ENCODE measurements around the gene GABPA.
"Not testable (repeated sequence)": the region's sequence is repeated elsewhere in the genome, so short reads cannot be mapped to it uniquely, and the experiment has no call there.

Gene GABPA

GRCh38 chr21:25734904-25735645 lies at the start of gene GABPA, which contains the start of gene ATP5PF:
Gene GABPA (plus strand): TSS chr21:25734972. CDS start chr21:25741599, 6,627 bp downstream.
Gene ATP5PF (minus strand): TSS chr21:25734904. CDS start chr21:25729794, 5,110 bp downstream.
- H3K4me3 Mint-ChIP-seq = peak within 1 kb of the TSS; percentile 97
- no peaks in the 10 kb centered on the region for H3K9me3 Mint-ChIP-seq
- H3K36me3 Mint-ChIP-seq = peaks cover 12% of the 10 kb centered on the region
- H3K4me1 Mint-ChIP-seq = peaks cover 45% of the 10 kb centered on the region
- H3K27me3 Mint-ChIP-seq = peaks cover 5% of the 10 kb centered on the region
- peak within 1 kb of the TSS; percentile 100 for H3K27ac Mint-ChIP-seq
- peak; percentile 98 for DNase-seq
- CTCF ChIA-PET = interaction anchor here (0.6 to 2.5 kb wide), 4 partner anchors 10 to 127 kb away, joined by 3 to 10 read pairs (median 4); no protein-coding TSS in a partner anchor

DNA sequence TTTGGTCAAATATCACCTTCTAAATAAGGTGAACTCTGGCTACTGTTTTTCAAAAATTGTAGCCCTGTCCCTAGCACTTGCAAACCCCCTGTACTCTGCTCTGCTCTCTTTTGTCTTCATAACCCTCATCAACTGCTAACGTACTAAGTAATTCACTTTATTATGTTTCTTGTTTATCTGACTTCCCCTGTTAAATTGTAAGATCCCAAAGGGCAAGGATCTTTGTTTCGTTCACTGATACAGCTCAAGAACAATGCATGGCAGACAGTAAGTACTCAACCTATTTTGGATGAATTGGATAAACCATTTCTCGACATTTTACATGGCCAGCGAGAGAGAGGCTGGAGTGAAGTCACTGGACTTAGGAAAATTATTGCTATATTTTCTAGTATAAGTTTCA lies 47.0 kb upstream of the GABPA start:
- H3K4me3 Mint-ChIP-seq = no peak overlapping the region
- H3K9me3 Mint-ChIP-seq = no peaks in the 10 kb centered on the region
- no peaks in the 10 kb centered on the region for H3K36me3 Mint-ChIP-seq
- CTCF ChIA-PET = no interaction called here
- H3K4me1 Mint-ChIP-seq = no peaks in the 10 kb centered on the region
- no peak for DNase-seq
- H3K27me3 Mint-ChIP-seq = peaks cover 4% of the 10 kb centered on the region
- no peak overlapping the region for H3K27ac Mint-ChIP-seq

- H3K27me3 Mint-ChIP-seq = peaks cover 4% of the 10 kb centered on the region
- no peak overlapping the region for H3K4me3 Mint-ChIP-seq
- H3K4me1 Mint-ChIP-seq = no peaks in the 10 kb centered on the region
- CTCF ChIA-PET = no interaction called here
- DNase-seq = no peak
- no peak overlapping the region for H3K27ac Mint-ChIP-seq
- H3K9me3 Mint-ChIP-seq = no peaks in the 10 kb centered on the region
- H3K36me3 Mint-ChIP-seq = no peaks in the 10 kb centered on the region
These were observed 46.3 kb upstream of the GABPA start for GRCh38 chr21:25688275-25689155.

GRCh38 chr21:25689226-25689625 lies 45.5 kb upstream of the GABPA start:
- no peaks in the 10 kb centered on the region for H3K4me1 Mint-ChIP-seq
- no peak for DNase-seq
- H3K36me3 Mint-ChIP-seq = no peaks in the 10 kb centered on the region
- no peak overlapping the region for H3K27ac Mint-ChIP-seq
- H3K4me3 Mint-ChIP-seq = no peak overlapping the region
- H3K9me3 Mint-ChIP-seq = no peaks in the 10 kb centered on the region
- H3K27me3 Mint-ChIP-seq = peaks cover 4% of the 10 kb centered on the region
- CTCF ChIA-PET = interaction anchor here (0.7 kb wide), 1 partner anchor 33 kb away, joined by 3 read pairs; no protein-coding TSS in a partner anchor

DNA sequence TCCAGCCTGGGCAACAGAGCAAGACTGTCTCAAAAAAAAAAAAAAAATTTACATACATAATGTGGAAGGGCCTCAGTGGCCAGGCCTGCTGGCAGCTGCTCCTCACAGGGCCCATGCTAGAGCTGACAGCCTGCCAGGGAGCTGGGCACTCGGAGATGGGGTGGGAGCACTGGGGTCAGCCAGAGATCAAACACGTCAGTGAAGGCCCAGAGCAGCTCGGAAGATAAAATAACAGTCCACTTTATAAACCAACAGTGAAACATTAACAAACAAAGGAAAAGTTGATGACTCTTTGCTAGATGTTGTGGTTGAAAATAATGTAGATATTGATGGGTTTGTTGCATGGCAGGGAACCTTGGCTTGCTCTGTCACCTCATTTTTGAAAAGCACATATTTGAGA lies 42.8 kb upstream of the GABPA start:
- H3K4me1 Mint-ChIP-seq = no peaks in the 10 kb centered on the region
- no peak overlapping the region for H3K4me3 Mint-ChIP-seq
- no peak overlapping the region for H3K27ac Mint-ChIP-seq
- H3K27me3 Mint-ChIP-seq = peaks cover 4% of the 10 kb centered on the region
- no peaks in the 10 kb centered on the region for H3K9me3 Mint-ChIP-seq
- CTCF ChIA-PET = interaction anchor here (1.3 kb wide), 1 partner anchor 16 kb away, joined by 3 read pairs; no protein-coding TSS in a partner anchor
- H3K36me3 Mint-ChIP-seq = no peaks in the 10 kb centered on the region
- no peak for DNase-seq

DNA sequence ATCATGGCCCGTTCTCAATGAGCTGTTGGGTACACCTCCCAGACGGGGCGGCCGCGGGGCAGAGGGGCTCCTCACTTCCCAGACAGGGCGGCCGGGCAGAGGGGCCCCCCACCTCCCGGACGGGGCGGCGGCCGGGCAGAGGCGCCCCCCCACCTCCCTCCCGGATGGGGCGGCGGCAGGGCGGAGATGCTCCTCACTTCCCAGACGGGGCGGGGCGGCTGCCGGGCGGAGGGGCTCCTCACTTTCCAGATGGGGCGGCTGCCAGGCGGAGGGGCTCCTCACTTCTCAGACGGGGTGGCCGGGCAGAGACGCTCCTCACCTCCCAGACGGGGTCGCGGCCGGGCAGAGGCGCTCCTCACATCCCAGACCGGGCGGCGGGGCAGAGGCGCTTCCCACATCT lies 39.3 kb upstream of the GABPA start:
- H3K9me3 Mint-ChIP-seq, H3K4me1 Mint-ChIP-seq, H3K27me3 Mint-ChIP-seq, CTCF ChIA-PET, H3K27ac Mint-ChIP-seq, H3K36me3 Mint-ChIP-seq, H3K4me3 Mint-ChIP-seq, DNase-seq: not testable (repeated sequence)

DNA sequence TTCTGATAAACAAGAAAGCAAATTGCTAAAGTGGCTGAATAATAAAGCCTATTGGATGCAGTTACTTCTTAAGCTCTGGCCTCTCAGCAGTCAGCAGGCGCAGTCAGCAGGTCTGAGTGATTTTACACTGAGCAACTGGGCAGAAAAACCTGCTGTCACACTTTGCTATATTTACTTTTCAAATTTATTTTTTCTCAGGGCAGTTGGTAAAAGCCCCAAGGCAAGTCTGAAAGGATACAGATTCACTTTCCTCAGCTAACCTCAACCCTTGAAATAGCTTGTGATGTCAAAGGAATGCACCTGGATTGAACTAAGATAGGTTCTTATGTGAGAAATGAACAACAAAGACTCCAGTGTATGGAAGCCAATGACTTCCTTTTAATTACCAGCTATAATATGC lies 34.0 kb upstream of the GABPA start:
- Mint-ChIP-seq H3K27ac (no peak overlapping the region), H3K27me3 (no peaks in the 10 kb centered on the region), H3K4me3 (no peak overlapping the region), H3K4me1 (no peaks in the 10 kb centered on the region), H3K36me3 (no peaks in the 10 kb centered on the region), H3K9me3 (no peaks in the 10 kb centered on the region)
- DNase-seq = no peak
- CTCF ChIA-PET = interaction anchor here (0.6 kb wide), 1 partner anchor 276 kb away, joined by 3 read pairs; no protein-coding TSS in a partner anchor

DNA sequence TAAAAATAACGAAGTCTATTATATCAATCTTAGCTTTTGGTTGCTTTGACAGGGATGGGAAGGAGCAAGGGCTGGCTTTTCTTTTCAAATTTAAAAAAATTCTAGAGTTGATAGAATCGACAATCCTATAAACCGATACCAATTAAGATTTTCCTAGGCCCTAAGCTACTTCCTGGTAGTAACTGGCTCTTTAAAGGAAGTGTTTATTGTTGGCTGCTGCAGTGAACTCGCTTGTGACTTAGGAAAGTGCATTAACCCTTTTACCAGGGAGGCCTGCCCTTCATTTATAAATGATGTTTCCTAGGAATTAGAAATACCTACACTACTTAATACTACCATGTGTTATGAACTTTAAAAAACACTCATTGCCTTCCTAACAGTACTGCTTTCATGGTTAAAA lies 33.2 kb upstream of the GABPA start:
- H3K4me1 Mint-ChIP-seq = no peaks in the 10 kb centered on the region
- DNase-seq = no peak
- no peaks in the 10 kb centered on the region for H3K36me3 Mint-ChIP-seq
- H3K4me3 Mint-ChIP-seq = no peak overlapping the region
- H3K27ac Mint-ChIP-seq = no peak overlapping the region
- H3K9me3 Mint-ChIP-seq = no peaks in the 10 kb centered on the region
- H3K27me3 Mint-ChIP-seq = no peaks in the 10 kb centered on the region
- CTCF ChIA-PET = no interaction called here

DNA sequence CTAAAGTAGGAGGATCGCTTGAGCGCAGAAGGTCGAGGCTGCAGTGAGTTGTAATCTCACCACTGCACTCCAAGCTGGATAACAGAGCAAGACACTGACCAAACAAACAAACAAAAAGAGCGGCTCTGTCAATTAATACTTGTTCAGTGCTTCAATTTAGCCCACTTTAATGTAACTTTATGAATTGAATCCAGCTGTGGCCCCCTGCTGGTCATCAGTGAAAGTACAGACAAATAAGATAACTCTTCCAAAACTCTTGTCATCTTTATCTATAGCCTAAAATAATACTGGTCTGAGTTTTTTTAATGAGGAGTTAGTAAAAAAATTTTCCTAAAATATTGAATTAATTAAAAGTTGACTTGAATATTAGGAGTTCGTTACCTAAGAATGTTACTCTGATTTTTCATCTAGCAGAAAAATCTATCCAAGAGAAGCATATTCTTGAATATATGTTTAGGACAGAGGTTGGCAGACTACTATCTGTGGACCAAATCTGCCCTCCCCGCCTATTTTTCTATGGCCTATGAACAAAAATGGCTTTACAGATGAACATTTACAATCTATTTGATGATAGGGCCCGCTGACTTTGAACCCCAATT lies 26.2 kb upstream of the GABPA start:
- no peaks in the 10 kb centered on the region for H3K4me1 Mint-ChIP-seq
- DNase-seq = peak; percentile 59
- H3K36me3 Mint-ChIP-seq = no peaks in the 10 kb centered on the region
- H3K27ac Mint-ChIP-seq = no peak overlapping the region
- H3K4me3 Mint-ChIP-seq = no peak overlapping the region
- H3K9me3 Mint-ChIP-seq = no peaks in the 10 kb centered on the region
- H3K27me3 Mint-ChIP-seq = no peaks in the 10 kb centered on the region
- CTCF ChIA-PET = interaction anchor here (0.9 to 3.9 kb wide), 9 partner anchors 9 to 287 kb away, joined by 3 to 28 read pairs (median 4); no protein-coding TSS in a partner anchor

- Mint-ChIP-seq H3K4me3 (no peak overlapping the region), H3K9me3 (no peaks in the 10 kb centered on the region), H3K27ac (no peak overlapping the region), H3K27me3 (no peaks in the 10 kb centered on the region), H3K4me1 (no peaks in the 10 kb centered on the region), H3K36me3 (peaks cover 2% of the 10 kb centered on the region)
- no peak for DNase-seq
- CTCF ChIA-PET = no interaction called here
These were observed 25.0 kb upstream of the GABPA start for GRCh38 chr21:25709684-25710265.

DNA sequence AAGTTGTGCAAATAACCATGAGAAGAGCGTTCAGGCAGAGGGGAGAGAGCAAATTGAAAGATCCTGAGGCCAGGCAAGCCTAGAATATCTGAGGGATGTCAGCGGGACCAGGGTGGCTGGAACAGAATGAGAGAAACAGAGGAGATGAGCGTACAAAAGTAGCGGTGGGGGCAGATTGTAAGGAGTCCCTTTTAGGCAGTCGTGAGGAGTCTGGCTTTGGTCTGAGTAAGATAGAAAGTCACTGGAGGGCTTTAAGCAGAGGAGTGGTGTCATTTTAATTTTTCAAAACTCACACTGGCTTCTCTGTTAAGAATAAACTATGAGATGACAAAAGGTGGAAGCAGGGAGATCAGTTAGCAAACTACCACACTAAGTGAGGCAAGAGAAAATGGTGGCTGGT lies 24.2 kb upstream of the GABPA start:
- Mint-ChIP-seq H3K27ac (no peak overlapping the region), H3K4me1 (no peaks in the 10 kb centered on the region), H3K4me3 (no peak overlapping the region), H3K27me3 (no peaks in the 10 kb centered on the region), H3K9me3 (no peaks in the 10 kb centered on the region), H3K36me3 (peaks cover 2% of the 10 kb centered on the region)
- no peak for DNase-seq
- CTCF ChIA-PET = no interaction called here

- H3K9me3 Mint-ChIP-seq, H3K27ac Mint-ChIP-seq, H3K4me3 Mint-ChIP-seq, H3K36me3 Mint-ChIP-seq, H3K4me1 Mint-ChIP-seq, H3K27me3 Mint-ChIP-seq, DNase-seq: not testable (repeated sequence)
- CTCF ChIA-PET = interaction anchor here (0.9 kb wide), 1 partner anchor 87 kb away, joined by 3 read pairs; no protein-coding TSS in a partner anchor
These were observed 20.7 kb upstream of the GABPA start for GRCh38 chr21:25714066-25714465.

DNA sequence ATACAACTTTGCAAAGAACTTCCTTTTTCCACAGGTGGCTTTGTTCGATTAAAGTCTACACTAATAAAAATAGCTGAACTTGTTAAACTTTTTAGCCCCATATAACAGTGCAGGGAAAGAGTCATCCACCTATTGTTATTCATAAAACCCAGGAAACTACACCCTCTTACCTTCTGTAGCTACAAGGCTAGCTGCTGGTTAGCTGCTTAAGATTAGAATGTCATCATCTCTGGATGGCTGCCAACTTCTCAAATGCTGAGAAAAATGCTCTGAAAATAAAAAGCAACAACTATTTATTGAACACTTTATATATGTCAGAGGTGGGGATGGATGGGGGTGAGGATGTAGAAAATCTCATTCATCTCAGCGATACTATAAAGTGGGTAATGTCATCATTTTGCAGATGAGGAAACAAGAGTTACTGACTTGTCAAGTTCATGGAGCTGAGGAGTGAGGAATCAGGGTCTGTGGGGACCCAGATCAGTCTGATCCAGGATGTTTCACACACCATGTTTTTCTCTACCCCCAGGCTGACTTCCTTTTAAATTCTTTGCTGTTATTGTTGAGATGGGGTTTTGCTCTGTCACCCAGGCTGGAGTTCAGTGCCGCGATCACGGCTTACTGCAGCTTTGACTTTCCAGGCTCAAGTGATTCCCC lies 17.2 kb upstream of the GABPA start:
- H3K27ac Mint-ChIP-seq = peak overlapping the region; percentile 28
- H3K36me3 Mint-ChIP-seq = peaks cover 18% of the 10 kb centered on the region
- CTCF ChIA-PET = interaction anchor here (1.2 to 1.7 kb wide), 2 partner anchors 10 to 297 kb away, joined by 3 to 7 read pairs; no protein-coding TSS in a partner anchor
- no peaks in the 10 kb centered on the region for H3K4me1 Mint-ChIP-seq
- no peaks in the 10 kb centered on the region for H3K27me3 Mint-ChIP-seq
- no peak for DNase-seq
- no peaks in the 10 kb centered on the region for H3K9me3 Mint-ChIP-seq
- no peak overlapping the region for H3K4me3 Mint-ChIP-seq
